NCI-H1092 treated with DMSO at 0.1 percent for 48 hours (cell line): ENCODE results near the gene HTR3B.
A peak's percentile ranks its signal among the peaks of the same experiment; 100 is the strongest.
"Not testable (repeated sequence)": the region's sequence is repeated elsewhere in the genome, so short reads cannot be mapped to it uniquely, and the experiment has no call there.

Source experiments
- DNase-seq: peaks from one replicate; lab custom pipeline; 2025; lab: John Stamatoyannopoulos, UW

Gene HTR3B, protein sequence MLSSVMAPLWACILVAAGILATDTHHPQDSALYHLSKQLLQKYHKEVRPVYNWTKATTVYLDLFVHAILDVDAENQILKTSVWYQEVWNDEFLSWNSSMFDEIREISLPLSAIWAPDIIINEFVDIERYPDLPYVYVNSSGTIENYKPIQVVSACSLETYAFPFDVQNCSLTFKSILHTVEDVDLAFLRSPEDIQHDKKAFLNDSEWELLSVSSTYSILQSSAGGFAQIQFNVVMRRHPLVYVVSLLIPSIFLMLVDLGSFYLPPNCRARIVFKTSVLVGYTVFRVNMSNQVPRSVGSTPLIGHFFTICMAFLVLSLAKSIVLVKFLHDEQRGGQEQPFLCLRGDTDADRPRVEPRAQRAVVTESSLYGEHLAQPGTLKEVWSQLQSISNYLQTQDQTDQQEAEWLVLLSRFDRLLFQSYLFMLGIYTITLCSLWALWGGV

DNA sequence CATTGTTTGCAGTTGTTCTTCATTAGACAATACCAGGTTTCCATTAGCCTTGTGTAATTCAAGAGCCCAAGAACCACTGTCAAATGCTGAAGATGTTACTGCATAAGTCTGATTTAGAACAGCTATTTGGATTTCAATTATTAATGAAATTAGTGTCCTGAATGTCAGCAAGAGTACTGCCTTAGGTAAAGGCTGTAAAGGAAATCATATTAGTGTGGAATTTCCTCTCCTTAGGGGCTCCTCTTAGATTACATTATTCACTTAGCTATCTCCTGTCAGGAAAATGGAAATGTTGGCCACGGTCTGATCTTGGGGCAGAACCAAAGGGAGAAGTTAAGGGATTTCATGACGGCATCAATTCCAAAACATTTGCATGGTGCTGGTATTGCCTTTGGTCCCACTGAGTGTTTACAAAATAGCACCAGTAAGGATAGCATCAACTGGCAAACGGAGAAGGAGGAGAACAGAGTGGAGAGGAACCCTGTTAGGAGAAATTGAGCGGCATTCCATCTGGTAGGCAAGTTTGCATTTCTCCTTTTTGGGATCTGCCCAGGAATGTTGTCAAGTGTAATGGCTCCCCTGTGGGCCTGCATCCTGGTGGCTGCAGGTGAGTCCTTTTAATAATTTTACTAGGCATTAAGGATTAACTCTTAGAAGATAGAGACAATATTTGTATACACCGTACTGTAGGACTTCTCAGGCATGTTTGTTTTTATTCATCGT, at the start of gene HTR3B:
Gene HTR3B (plus strand): TSS at position 418 of the 723 bp plus-strand sequence. CDS start 138 bp downstream, at position 556.
- DNase-seq, result no peak

GRCh38 chr11:113855803-113856202, 48.8 kb upstream of the HTR3B start:
- no peak for DNase-seq

DNA sequence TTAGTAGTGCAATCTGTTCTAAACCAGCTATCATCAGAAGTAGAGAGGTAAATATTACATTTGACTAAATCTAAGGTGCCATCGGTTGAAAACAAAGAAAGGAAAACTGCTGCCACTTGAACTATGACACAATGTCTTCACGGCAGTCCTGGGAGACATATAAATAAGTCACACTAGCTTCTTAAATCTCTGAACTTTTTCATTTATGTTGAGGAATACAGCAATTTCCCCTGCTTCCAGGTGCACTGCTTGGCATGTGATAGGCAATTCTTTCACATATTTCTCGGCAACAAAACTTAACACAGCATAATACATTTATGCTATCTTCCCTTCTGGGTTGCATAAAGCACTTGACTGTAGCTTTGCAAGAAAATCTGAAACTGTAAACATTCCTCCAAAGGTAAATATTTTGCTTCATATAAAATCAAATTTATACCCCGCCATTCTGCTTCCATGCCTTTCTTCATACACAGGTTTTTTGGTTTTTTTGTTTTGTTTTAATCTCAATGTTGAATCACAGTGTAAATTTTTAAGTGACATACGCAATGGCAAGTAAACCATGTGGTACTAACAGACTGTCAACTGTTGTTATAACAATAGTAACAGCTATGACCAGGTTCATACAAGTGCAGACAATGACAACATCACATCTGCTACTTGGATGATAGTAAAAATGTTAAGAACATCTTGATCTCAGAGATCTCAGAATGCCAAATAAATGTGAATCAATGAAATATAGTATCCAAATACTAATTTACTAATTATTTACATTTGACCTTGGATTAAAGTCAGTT, 47.4 kb upstream of the HTR3B start:
- DNase-seq, result no peak

- no peak for DNase-seq
Observed at GRCh38 chr11:113859665-113860064, 44.9 kb upstream of the HTR3B start.

DNA sequence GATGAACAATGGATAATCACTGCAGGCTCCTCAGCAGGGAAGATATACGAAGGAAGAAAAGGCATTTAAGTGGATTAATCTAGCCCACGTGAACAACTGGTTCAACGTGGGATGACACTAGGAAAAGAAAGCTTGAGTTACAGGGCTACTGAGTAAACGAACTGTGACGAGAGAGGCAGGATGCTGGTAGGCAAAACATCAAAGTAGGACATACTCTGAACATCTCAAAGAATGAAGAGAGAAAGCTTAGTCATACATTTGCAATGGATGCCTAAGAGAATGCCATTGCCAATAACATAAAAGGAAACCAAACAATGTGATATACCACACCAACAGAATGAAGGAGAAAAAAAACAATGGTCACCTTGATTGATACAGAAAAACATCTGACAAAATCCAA, 42.2 kb upstream of the HTR3B start:
- DNase-seq, result no peak

DNA sequence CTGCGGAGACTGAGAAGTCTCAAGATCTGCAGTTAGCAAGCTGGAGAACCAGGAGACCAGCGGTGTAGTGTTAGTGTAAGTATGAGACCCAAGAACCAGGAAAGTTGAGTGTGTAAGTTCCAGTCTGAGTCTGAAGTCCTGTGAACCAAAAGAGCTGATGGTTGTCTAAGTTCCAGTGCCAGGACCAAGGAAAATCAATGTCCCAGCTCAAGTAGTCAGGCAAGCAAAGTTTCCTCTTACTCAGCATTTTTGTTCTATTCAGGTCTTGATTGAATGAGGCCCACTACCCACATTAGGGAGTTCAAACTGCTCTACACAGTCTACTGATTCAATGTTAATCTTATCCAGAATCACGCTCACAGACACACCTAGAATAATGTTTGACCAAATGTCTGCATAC, 40.2 kb upstream of the HTR3B start:
- no peak for DNase-seq

- no peak for DNase-seq
Observed at GRCh38 chr11:113865873-113866272, 38.7 kb upstream of the HTR3B start.

GRCh38 chr11:113867843-113868503, 36.6 kb upstream of the HTR3B start:
- no peak for DNase-seq

- DNase-seq, result no peak
Observed at GRCh38 chr11:113871336-113871735, 33.3 kb upstream of the HTR3B start.

GRCh38 chr11:113873236-113873626, 31.4 kb upstream of the HTR3B start:
- DNase-seq, result no peak

DNA sequence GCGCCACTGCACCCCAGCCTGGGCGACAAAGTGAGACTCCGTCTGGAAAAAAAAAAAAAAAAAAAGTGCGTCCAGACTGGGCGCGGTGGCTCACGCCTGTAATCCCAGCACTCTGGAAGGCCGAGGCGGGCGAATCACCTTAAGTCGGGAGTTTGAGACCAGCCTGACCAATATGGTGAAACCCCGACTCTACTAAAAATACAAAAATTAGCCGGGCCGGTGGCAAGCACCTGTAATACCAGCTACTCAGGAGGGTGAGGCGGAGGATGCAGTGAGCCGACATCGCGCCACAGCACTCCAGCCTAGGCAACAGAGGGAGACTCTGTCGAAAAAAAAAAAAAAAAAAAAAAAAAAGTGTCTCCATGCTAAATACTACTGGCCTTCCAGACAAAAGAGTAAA, 30.5 kb upstream of the HTR3B start:
- no peak for DNase-seq

GRCh38 chr11:113874581-113875233, 29.9 kb upstream of the HTR3B start:
- peak; percentile 44 for DNase-seq

DNA sequence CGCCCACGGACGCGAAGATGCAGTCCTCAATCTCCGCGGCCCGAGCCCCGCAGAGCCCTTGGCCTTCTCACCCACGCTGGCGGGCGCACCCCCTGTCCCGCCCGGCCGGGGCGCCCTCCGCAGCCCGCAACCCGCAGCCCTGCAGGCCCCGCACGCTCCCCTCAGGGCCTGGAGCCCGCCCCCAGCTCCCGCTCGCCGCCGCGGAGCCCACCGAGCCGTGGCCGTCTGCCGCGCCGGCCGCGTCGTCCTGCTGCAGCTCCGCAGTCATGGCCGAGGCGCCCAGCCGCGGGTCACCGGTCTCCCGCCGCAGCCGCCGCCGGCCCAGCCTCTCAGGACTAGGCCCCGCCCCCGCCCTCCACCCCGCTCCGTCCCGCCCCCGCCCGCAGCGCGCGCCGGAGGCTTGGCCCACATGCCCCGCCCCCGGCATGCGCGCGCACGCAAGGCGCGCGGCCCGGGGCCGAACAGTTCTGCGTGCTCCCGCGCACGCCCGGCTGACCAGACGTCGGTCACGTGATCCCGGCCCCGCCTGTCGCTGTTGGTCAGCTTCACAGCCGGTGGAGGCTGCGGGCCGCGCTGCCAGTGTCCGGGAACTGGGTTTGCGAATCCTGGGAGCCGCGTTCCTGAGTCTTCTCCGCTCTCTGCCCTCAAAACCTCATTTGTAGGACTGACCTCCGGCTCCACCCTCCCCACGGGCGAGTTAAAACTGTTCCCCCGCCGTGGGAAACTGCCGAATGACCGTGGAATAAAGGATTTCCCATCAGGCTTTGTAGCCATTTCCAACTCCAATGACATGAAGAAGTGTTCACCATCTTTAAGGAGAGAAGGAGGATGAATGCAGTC, 29.1 kb upstream of the HTR3B start, which contains the start of gene USP28:
Gene USP28 (minus strand): TSS at position 339 of the 840 bp plus-strand sequence. CDS start 71 bp downstream, at position 268.
- DNase-seq, result peak; percentile 95

- DNase-seq, result no peak
Observed at GRCh38 chr11:113876074-113876797, 28.4 kb upstream of the HTR3B start.

GRCh38 chr11:113876798-113877669, 27.6 kb upstream of the HTR3B start:
- DNase-seq, result no peak

DNA sequence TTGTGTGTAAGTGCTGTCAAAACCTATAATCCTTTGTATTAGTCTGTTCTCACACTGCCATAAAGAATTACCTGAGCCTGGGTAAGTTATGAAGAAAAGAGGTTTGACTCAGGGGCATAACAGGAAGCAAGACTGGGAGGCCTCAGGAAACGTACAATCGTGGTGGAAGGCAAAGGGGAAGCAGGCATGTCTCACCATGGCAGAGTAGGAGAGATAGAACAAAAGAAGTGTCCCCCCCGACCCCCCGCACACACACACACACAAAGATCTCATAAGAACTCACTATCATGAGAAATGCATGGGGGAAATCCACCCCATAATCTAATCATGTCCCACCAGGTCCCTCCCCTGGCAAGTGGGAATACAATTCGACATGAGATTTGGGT, 26.9 kb upstream of the HTR3B start:
- DNase-seq, result no peak

GRCh38 chr11:113879446-113879845, 25.1 kb upstream of the HTR3B start:
- DNase-seq, result not testable (repeated sequence)

GRCh38 chr11:113880971-113881370, 23.6 kb upstream of the HTR3B start:
- DNase-seq, result no peak

DNA sequence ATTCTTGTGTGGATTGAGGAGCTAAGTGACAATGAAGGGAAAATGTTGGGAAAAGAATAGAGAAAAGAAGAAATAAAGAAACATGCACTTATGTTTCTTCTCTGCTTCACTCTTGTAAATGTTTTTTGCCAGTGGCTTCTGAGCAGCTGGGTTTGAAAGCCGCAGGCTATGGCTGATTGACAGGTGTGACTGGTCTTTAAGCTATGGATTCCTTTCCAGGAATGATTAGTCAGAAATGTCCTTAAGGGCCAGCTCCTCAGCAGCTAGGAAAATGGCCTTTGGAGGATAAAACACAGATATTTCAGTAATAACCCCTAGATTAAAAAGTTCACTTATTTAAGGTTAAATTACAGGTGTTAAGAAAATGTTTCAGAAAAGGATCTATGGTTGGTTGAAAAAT, 22.7 kb upstream of the HTR3B start:
- DNase-seq, result no peak
